Cardiac fibroblast (primary cell): ENCODE measurements around the gene TPCN2.

Source experiments
- DNase-seq, 2 donors: peaks; one replicate each; pipeline versions ENCODE4 v3.0.0 to v3.0.0-alpha.2; 2010; ENCODE audit warnings: low read depth in 2 of 2
- H3K4me3 ChIP-seq, 2 donors: replicated peaks in 1 of 2; 1 replicate in 1 of 2; 2 replicates in 1 of 2; pipeline ENCODE4 v1.5.1; 2011; ENCODE audit warnings: low read depth in 2 of 2, low read length in 2 of 2, mild to moderate bottlenecking in 2 of 2, moderate library complexity in 1 of 2
- CTCF ChIP-seq: IDR thresholded peaks from one replicate; pipeline ENCODE4 v1.5.1; 2011; ENCODE audit warnings: low read depth, mild to moderate bottlenecking, low read length, inconsistent platforms

Gene TPCN2

GRCh38 chr11:69095300-69095699 is 46.6 kb downstream of the TPCN2 start:
- TF ChIP-seq CTCF, result no peak
- DNase-seq, result no peak
- H3K4me3 ChIP-seq, result no peak overlapping the region

DNA sequence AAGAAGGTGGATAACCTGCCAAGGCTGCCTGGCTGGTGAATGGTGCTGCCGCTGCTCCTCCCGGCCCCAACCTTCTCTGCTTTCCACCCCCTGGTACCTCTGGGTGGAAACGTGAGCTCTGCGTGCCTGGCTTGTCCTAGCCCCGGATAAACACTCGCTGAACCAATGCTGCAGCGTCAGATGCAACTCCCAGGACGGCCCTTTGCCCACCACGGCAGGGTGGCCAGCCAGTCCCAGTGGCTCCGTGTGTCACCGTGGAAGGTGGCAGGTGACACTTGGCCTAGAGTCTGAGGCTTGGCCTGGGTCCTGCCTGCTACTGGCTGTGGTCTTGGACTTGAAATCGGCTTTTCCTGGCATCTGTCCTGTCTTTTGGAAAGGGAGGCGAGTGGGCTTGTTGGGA is 47.7 kb downstream of the TPCN2 start:
- no peak for DNase-seq
- no peak for TF ChIP-seq CTCF
- no peak overlapping the region for H3K4me3 ChIP-seq

GRCh38 chr11:69097263-69097662 is 48.5 kb downstream of the TPCN2 start:
- no peak for TF ChIP-seq CTCF
- DNase-seq, result no peak
- H3K4me3 ChIP-seq, result no peak overlapping the region

GRCh38 chr11:69099180-69099579 is 50.4 kb downstream of the TPCN2 start:
- TF ChIP-seq CTCF, result no peak
- no peak overlapping the region for H3K4me3 ChIP-seq
- DNase-seq, result no peak

GRCh38 chr11:69100454-69101114 is 51.9 kb downstream of the TPCN2 start:
- TF ChIP-seq CTCF, result no peak
- no peak for DNase-seq
- H3K4me3 ChIP-seq, result no peak overlapping the region

DNA sequence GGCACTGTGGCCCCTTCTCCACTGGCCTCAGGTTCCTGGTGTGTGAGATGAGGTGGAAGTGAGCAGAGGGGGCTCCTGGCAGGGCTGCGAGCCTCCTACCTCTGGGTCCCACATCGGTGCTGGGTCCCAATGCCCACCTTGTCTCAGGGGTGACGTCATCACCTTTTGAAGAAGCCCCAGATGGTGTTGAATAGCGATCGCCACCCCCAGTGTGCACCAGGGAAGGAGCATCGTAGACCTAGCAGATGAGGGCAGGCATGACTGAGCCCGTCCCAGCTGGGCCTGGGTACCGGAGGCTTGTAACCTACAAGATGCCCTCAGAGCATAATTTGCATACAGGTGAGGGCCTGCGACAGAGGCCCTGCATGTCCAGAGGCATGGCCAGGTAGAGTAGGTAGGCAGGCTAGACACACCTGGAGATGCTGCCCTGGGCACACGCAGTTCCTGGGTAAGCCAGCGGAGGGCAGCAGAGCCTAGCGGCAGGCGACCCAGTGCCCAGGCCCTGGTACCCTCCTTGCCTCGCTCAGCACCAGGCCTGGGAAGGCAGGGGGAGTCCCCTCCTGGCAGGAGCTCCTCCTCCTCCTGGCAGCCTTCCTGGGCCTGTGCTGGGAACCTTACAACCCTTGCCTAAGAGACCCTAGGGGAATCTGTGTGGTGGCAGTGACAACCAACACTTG is 52.5 kb downstream of the TPCN2 start:
- H3K4me3 ChIP-seq, result no peak overlapping the region
- TF ChIP-seq CTCF, result peak; percentile 99
- peak; percentile 69 to 86 for DNase-seq
